Transverse colon (tissue), 4 donors: Measurements from ENCODE around the gene KCND2. TPM values are rescaled to one million over a fixed set of nuclear protein-coding genes. Genes with fewer than 3 reads are reported as not detected.
"Not testable (repeated sequence)": the region's sequence is repeated elsewhere in the genome, so short reads cannot be mapped to it uniquely, and the experiment has no call there.

Experiments
- DNase-seq: peaks from one replicate; pipeline ENCODE4 v3.0.0-alpha.2; 2019
- H3K27ac ChIP-seq, 4 donors: fragments of 200-600 bp; sonication (generic); 2 replicates each; pipeline ENCODE4 v1.5.1; 2016 to 2018; ENCODE audit warnings: inconsistent platforms in 4 of 4
- H3K27me3 ChIP-seq: fragments of 200-600 bp; sonication (generic); 2 replicates; pipeline ENCODE4 v1.5.1; 2017; ENCODE audit warnings: inconsistent platforms
- H3K36me3 ChIP-seq, 4 donors: fragments of 200-600 bp; sonication (generic); 2 replicates each; pipeline ENCODE4 v1.5.1; 2017 to 2019; ENCODE audit warnings: inconsistent platforms in 4 of 4
- H3K4me1 ChIP-seq, 4 donors: fragments of 200-600 bp; sonication (generic); 2 replicates each; pipeline ENCODE4 v1.5.1; 2017 to 2020; ENCODE audit warnings: inconsistent platforms in 4 of 4
- H3K4me3 ChIP-seq, 4 donors: fragments of 200-600 bp; sonication (generic); 1 replicate in 1 of 4; 2 replicates in 3 of 4; pipeline versions ENCODE4 v1.5.1 to v1.6.1; 2017 to 2019; ENCODE audit warnings: inconsistent platforms in 4 of 4
- H3K9me3 ChIP-seq, 2 donors: fragments of 200-600 bp; sonication (generic); 2 replicates each; pipeline ENCODE4 v1.5.1; 2017 to 2019; ENCODE audit warnings: inconsistent platforms in 2 of 2
- EP300 ChIP-seq: sonication (generic); formaldehyde crosslinking; IDR thresholded peaks from one replicate; pipeline ENCODE4 v1.6.1; 2017; ENCODE audit warnings: antibody characterized with exemption, low read depth
- POLR2A ChIP-seq: fragments of 450-650 bp; IDR thresholded peaks from one replicate; pipeline ENCODE4 v1.6.1; 2016; ENCODE audit warnings: antibody characterized with exemption, mild to moderate bottlenecking, moderate library complexity
- POLR2AphosphoS5 ChIP-seq, 3 donors: sonication (generic); formaldehyde crosslinking; IDR thresholded peaks; one replicate each; pipeline ENCODE4 v1.6.1; 2016; ENCODE audit warnings: antibody characterized with exemption in 3 of 3
- WGBS, 2 donors: methylation state at CpG; one replicate each; pipeline ENCODE4 v1.1.5; 2018; ENCODE audit warnings: low coverage in 1 of 2; 5-methylcytosine and 5-hydroxymethylcytosine counted together
- in situ Hi-C, 4 donors: fragments of 200-750 bp; cut with MboI; loops; one replicate each; pipeline versions ENCODE4 v1.15.0 to v1.15.1; 2017; ENCODE audit warnings: low sequenced_read_pairs in 3 of 4, low pct_ligation_motif_present in 1 of 4, low pct_unique_long_range_greater_than_20kb in 1 of 4
- intact Hi-C: fragments of 100-400 bp; cut with DNase I; formaldehyde crosslinking; loops from one replicate; pipeline ENCODE4 v1.15.1; 2023; ENCODE audit warnings: low total_unique reads
- total RNA-seq, 4 donors: library from RNA; depleted of rRNA; stranded (reverse); fragments of >200 nt; gene quantifications; one replicate each; pipeline ENCODE4 v1.1.0, GENCODE V29; 2016
- TF ChIP-seq, protein P1 (sequence below), 5 experiments: fragments of 200-600 bp in 3 of 5; fragments of 450-650 bp in 2 of 5; sonication (generic) in 3 of 5; IDR thresholded peaks; 1 replicate in 2 of 5; 2 replicates in 3 of 5; pipeline ENCODE4 v1.5.1; 2016 to 2017; ENCODE audit warnings: antibody characterized with exemption in 5 of 5, inconsistent platforms in 3 of 5, mild to moderate bottlenecking in 2 of 5, moderate library complexity in 1 of 5

KCND2 gene
- total RNA-seq, 4 donors from 2014 or later: 0.14 to 1.00 (median 0.32) TPM; not detected in 1

DNA sequence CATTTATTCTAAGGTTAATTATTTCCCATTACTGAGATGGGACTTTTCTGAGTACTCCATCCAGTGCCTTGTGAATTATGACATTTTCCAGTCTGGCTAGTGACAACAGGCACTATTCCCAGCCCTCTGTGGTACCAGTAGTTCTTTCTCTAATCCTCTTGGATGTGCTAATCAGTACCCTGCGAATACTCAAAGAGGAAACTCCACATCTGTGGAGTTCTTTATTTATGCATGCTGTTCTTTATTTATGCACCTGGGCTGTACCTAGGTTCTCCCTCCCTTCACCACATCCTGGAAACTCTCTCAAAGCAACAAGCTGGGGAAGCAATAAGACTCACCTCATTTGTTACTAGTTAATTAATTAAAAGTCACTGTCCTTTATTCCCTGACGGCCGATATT is 501.5 kb downstream of the KCND2 start:
- Histone ChIP-seq H3K4me1 (no peaks in the 10 kb centered on the region), H3K27me3 (no peaks in the 10 kb centered on the region), H3K9me3 (no peaks in the 10 kb centered on the region), H3K4me3 (no peak overlapping the region), H3K27ac (no peak overlapping the region), H3K36me3 (no peaks in the 10 kb centered on the region)
- intact Hi-C loops (no loop called here), in situ Hi-C loops (no loop called here)
- no peak for DNase-seq
- TF ChIP-seq POLR2AphosphoS5 (IDR thresholded peaks at IDR 0.05) (no peak), POLR2A (no peak), EP300 (no peak)
- TF ChIP-seq, protein P1, sequence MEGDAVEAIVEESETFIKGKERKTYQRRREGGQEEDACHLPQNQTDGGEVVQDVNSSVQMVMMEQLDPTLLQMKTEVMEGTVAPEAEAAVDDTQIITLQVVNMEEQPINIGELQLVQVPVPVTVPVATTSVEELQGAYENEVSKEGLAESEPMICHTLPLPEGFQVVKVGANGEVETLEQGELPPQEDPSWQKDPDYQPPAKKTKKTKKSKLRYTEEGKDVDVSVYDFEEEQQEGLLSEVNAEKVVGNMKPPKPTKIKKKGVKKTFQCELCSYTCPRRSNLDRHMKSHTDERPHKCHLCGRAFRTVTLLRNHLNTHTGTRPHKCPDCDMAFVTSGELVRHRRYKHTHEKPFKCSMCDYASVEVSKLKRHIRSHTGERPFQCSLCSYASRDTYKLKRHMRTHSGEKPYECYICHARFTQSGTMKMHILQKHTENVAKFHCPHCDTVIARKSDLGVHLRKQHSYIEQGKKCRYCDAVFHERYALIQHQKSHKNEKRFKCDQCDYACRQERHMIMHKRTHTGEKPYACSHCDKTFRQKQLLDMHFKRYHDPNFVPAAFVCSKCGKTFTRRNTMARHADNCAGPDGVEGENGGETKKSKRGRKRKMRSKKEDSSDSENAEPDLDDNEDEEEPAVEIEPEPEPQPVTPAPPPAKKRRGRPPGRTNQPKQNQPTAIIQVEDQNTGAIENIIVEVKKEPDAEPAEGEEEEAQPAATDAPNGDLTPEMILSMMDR (IDR thresholded peaks at IDR 0.05): no peak
- WGBS, 2 donors: 67 to 97% methylated on average over 3 of the region's 3 CpGs

DNA sequence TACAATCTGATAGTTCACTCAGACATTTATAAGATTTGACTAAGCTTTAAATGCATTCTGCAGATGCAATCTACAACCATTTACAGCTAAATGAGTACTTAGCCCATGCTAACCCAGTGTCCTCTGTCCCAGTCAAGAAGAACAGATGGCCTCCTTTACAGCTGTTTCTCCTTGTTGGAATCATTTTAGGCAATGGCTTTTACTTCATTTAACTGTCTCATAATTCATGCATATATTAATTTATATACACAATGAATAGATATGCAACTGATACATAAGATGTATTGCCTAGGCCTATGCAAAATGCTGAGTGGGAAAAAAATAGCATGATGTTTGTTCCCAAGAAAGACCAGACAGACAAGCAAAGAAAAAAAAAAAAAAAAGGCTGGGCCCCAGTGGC is 502.8 kb downstream of the KCND2 start:
- TF ChIP-seq POLR2AphosphoS5 (IDR thresholded peaks at IDR 0.05): no peak
- TF ChIP-seq, protein P1 (IDR thresholded peaks at IDR 0.05): no peak
- no peak for TF ChIP-seq EP300
- DNase-seq: no peak
- H3K36me3 ChIP-seq: no peaks in the 10 kb centered on the region
- H3K4me1 ChIP-seq: no peaks in the 10 kb centered on the region
- no peaks in the 10 kb centered on the region for H3K9me3 ChIP-seq
- H3K27ac ChIP-seq: no peak overlapping the region
- in situ Hi-C loops (no loop called here), intact Hi-C loops (no loop called here)
- no peaks in the 10 kb centered on the region for H3K27me3 ChIP-seq
- no peak overlapping the region for H3K4me3 ChIP-seq

DNA sequence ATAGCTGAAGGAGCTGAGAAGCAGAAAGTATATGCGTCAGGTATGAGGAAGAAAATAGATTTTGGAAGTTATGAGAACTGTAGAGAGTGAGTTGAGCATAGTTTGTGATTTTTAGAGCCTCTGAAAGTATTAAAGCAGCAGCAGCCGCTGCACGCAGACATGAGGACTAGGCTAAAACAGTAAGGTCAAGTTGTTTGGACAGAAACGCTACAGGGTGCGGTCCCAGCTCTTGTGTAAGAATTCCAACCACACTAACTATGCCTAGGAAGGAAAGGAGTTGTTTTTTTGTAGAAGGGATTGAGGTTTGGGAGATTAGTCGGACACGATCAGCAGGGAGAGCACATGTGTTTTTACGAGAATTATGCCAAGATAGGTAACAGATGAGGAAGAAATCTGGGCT is 506.1 kb downstream of the KCND2 start:
- in situ Hi-C loops, intact Hi-C loops, H3K4me3 ChIP-seq, DNase-seq, H3K36me3 ChIP-seq, H3K27me3 ChIP-seq, H3K9me3 ChIP-seq, H3K4me1 ChIP-seq, H3K27ac ChIP-seq: not testable (repeated sequence)
- WGBS, 2 donors: 85 to 90% methylated on average over 4 to 8 of the region's 8 CpGs

DNA sequence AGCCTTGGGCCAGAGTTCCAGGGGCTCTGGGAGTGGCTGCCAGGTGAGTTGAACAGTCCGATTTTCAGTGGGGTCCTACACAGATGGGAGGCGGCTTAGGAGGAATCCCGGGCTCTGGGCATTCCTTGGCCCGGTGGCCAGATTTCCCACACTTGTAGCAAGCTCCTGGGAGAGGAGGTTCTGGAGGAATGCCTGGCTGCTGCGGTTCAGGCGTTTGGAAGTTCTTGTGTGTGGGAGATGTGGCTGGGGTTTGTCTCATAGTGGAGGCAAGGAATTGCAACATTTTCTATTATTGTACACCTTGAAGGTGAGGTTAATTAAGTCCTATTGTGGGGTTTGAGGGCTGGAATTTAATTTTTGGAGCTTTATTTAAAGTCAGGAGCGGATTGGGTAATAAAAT is 507.5 kb downstream of the KCND2 start:
- in situ Hi-C loops, H3K36me3 ChIP-seq, H3K4me3 ChIP-seq, H3K4me1 ChIP-seq, H3K27ac ChIP-seq, DNase-seq, H3K9me3 ChIP-seq, H3K27me3 ChIP-seq: not testable (repeated sequence)
- intact Hi-C loops: loop anchor here (5.0 kb wide), 1 partner anchor 828 kb away; no protein-coding TSS in a partner anchor
- WGBS, 2 donors: 87 to 90% methylated on average over 5 to 7 of the region's 7 CpGs

DNA sequence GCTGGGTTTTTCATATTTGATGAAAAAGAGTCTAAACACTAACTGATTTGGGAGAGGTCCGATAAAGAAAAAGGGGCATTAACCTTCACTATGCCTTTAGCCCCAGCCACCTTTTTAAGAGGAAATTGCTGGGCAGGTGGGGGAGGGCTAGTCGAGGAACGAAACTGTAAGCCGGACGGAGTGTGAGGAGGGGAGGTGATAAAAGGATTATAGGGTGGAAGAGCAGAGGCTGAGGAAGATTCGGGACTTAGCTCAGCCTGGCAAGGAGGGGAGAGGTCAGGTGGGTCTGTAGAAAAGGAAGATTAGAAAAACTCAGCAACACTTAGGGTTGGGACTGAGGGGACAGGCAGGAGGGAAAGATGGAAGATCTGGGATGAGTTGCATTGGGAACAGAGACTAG is 508.0 kb downstream of the KCND2 start:
- no peak for DNase-seq
- TF ChIP-seq EP300 (no peak), POLR2AphosphoS5 (IDR thresholded peaks at IDR 0.05) (no peak)

DNA sequence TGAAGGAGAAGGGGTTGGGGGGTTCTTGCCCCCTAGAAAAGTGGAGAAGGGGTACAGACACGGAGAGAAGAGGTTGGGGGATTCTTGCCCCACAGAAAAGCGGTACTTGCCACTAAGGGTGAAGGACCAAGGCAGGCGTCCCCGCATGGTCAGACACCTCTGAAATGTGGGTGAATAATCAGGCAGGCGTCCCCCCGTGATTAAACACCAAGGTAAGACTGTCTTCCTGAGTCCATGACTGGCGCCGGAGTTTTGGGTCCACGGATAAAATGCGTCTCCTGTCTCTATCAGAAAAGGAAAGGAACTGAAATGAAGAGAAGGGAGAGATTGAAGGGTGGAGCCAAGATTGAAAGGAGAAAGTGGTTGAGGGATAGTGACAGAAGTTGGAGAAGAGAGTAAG is 508.9 kb downstream of the KCND2 start:
- H3K27me3 ChIP-seq, H3K9me3 ChIP-seq, H3K4me3 ChIP-seq, DNase-seq, H3K4me1 ChIP-seq, H3K27ac ChIP-seq, in situ Hi-C loops, H3K36me3 ChIP-seq: not testable (repeated sequence)
- intact Hi-C loops: loop anchor here (5.0 kb wide), 1 partner anchor 830 kb away; no protein-coding TSS in a partner anchor
- WGBS, 2 donors: 87 to 91% methylated on average over 3 to 10 of the region's 10 CpGs

More for the DNA sequence above, 508.0 kb downstream of the KCND2 start:
- Histone ChIP-seq H3K4me3 (no peak overlapping the region), H3K27me3 (no peaks in the 10 kb centered on the region), H3K36me3 (no peaks in the 10 kb centered on the region), H3K27ac (no peak overlapping the region), H3K4me1 (no peaks in the 10 kb centered on the region), H3K9me3 (no peaks in the 10 kb centered on the region)
- 83 to 96% methylated on average over 6 of the region's 6 CpGs for WGBS, 2 donors
- in situ Hi-C loops (no loop called here), intact Hi-C loops (loop anchor here (5.0 kb wide), 1 partner anchor 829 kb away; no protein-coding TSS in a partner anchor)
